K562 (cell line): ENCODE measurements around the gene LYRM1. TPM values are rescaled to one million over a fixed set of nuclear protein-coding genes. Genes with fewer than 3 reads are reported as not detected.
A peak's percentile ranks its signal among the peaks of the same experiment; 100 is the strongest.

Experiments
- ATAC-seq: fragments of 200-7000 bp; cut with Tn5 transposase; 3 replicates; pipeline ENCODE4 v1.9.1; 2020; ENCODE audit warnings: moderate library complexity
- BruUV-seq: library from RNA; stranded (reverse); fragments of 400-500 nt; replicated peaks from 2 replicates; lab custom pipeline; 2021; lab: Mats Ljungman, UMichigan
- CTCF ChIA-PET: fragments of 300-600 bp; formaldehyde crosslinking; extraction: SDS; loops from one replicate; lab custom pipeline; 2021; ENCODE audit warnings: low intra/inter-chr PET ratio; lab: Yijun Ruan, JAX
- POLR2A ChIA-PET: fragments of 300-600, 350-650 bp; sonication (Branson Sonifier 250); formaldehyde crosslinking; extraction: SDS; loops from one replicate; lab custom pipeline; 2021; ENCODE audit warnings: antibody characterized with exemption, inconsistent platforms; lab: Yijun Ruan, JAX
- DNase-seq, 4 experiments: peaks; one replicate each; pipeline versions ENCODE4 v3.0.0 to v3.0.0-alpha.2; 2011 to 2018; ENCODE audit warnings: low spot score in 3 of 4, mixed read lengths in 3 of 4; ENCODE audit errors: extremely low read depth in 1 of 4
- FAIRE-seq: peaks from 2 replicates; lab custom pipeline; 2011; peaks lifted over from hg19 to GRCh38; lab: Jason Lieb, UNC
- H2AFZ ChIP-seq: 2 replicates; pipeline ENCODE4 v1.6.0; 2011; ENCODE audit warnings: low read depth, low read length, control low read depth, inconsistent platforms
- H3K27ac ChIP-seq: fragments of 200-600 bp; 3 replicates; pipeline ENCODE4 v1.8.0; 2011; ENCODE audit warnings: low read depth, mild to moderate bottlenecking, control low read depth, inconsistent platforms, low read length, moderate library complexity, mixed read lengths; ENCODE audit errors: extremely low read depth
- H3K27me3 ChIP-seq, 2 experiments: fragments of 300-600 bp in 1 of 2; 2 replicates in 1 of 2; 3 replicates in 1 of 2; pipeline versions ENCODE4 v1.6.0 to v1.8.0; 2011; ENCODE audit warnings: inconsistent platforms in 2 of 2, low read length in 2 of 2, mild to moderate bottlenecking in 1 of 2, mixed read lengths in 1 of 2, moderate library complexity in 1 of 2; ENCODE audit not compliant: control insufficient read depth in 2 of 2, insufficient read depth in 2 of 2
- H3K36me3 ChIP-seq: fragments of 300-600 bp; 3 replicates; pipeline ENCODE4 v1.8.0; 2011; ENCODE audit warnings: mild to moderate bottlenecking, low read length, inconsistent platforms; ENCODE audit not compliant: control insufficient read depth, insufficient read depth
- H3K4me1 ChIP-seq, 2 experiments: fragments of 200-600 bp in 1 of 2; replicated peaks in 1 of 2; 2 replicates in 1 of 2; 3 replicates in 1 of 2; pipeline versions ENCODE4 v1.5.1 to v1.8.0; 2011; ENCODE audit warnings: inconsistent platforms in 2 of 2, low read length in 2 of 2, mild to moderate bottlenecking in 1 of 2, mixed read lengths in 1 of 2, moderate library complexity in 1 of 2; ENCODE audit not compliant: control insufficient read depth in 2 of 2, insufficient read depth in 2 of 2
- H3K4me2 ChIP-seq: 2 replicates; pipeline ENCODE4 v1.6.1; 2011; ENCODE audit warnings: low read length, control low read depth, inconsistent platforms, mixed read lengths; ENCODE audit not compliant: insufficient read depth
- H3K4me3 ChIP-seq: fragments of 200-600 bp; sonication (generic), shearing (Covaris generic); 2 replicates; pipeline ENCODE4 v1.5.1; 2016; ENCODE audit warnings: control low read depth, inconsistent platforms
- H3K79me2 ChIP-seq: fragments of 200-600 bp; 3 replicates; pipeline ENCODE4 v1.8.0; 2011; ENCODE audit warnings: low read length, inconsistent platforms; ENCODE audit not compliant: control insufficient read depth, insufficient read depth
- H3K9ac ChIP-seq, 2 experiments: 2 replicates each; pipeline versions ENCODE4 v1.6.0 to v1.6.1; 2011; ENCODE audit warnings: low read depth in 2 of 2, low read length in 2 of 2, control low read depth in 1 of 2, inconsistent platforms in 1 of 2, mild to moderate bottlenecking in 1 of 2, mixed read lengths in 1 of 2; ENCODE audit not compliant: insufficient read depth in 1 of 2
- H3K9me1 ChIP-seq: one replicate; pipeline ENCODE4 v1.6.0; 2011; ENCODE audit warnings: inconsistent platforms, mild to moderate bottlenecking, low read length, moderate library complexity; ENCODE audit not compliant: control insufficient read depth, insufficient read depth
- H3K9me3 ChIP-seq: replicated peaks from 2 replicates; pipeline ENCODE4 v1.5.1; 2011; ENCODE audit warnings: low read depth, low read length, inconsistent platforms; ENCODE audit not compliant: control insufficient read depth, insufficient read depth
- H4K20me1 ChIP-seq: replicated peaks from 2 replicates; pipeline ENCODE4 v1.6.1; 2011; ENCODE audit warnings: low read length, inconsistent platforms, mixed read lengths; ENCODE audit not compliant: control insufficient read depth, insufficient read depth
- CUX1 ChIP-seq: fragments of 200-800 bp; sonication (Bioruptor generic); IDR thresholded peaks from 2 replicates; pipeline ENCODE4 v1.6.1; 2016; ENCODE audit warnings: missing genetic modification characterization, missing compliant biosample characterization
- GABPB2 ChIP-seq: fragments of 250-450 bp; sonication (Bioruptor Pico); conservative IDR thresholded peaks from 2 replicates; pipeline ENCODE4 v1.5.1; 2021; ENCODE audit warnings: mild to moderate bottlenecking
- GATAD2A ChIP-seq: fragments of 450-650 bp; IDR thresholded peaks from 2 replicates; pipeline ENCODE4 v1.6.1; 2017
- JUND ChIP-seq, 2 experiments: IDR thresholded peaks; 2 replicates in 1 of 2; 3 replicates in 1 of 2; pipeline ENCODE4 v1.6.1; 2011; ENCODE audit warnings: borderline replicate concordance in 2 of 2, low read depth in 2 of 2, low read length in 2 of 2, improper control_type of control experiment in 1 of 2, missing biosample characterization in 1 of 2, missing genetic modification characterization in 1 of 2, missing genetic modification reagents in 1 of 2
- MYNN ChIP-seq, 2 experiments: sonication (generic); formaldehyde crosslinking in 1 of 2; IDR thresholded peaks; 2 replicates each; pipeline versions ENCODE4 v1.5.0 to v1.6.1; 2016 to 2020; ENCODE audit warnings: antibody characterized with exemption in 1 of 2, missing genetic modification reagents in 1 of 2
- NCOA4 ChIP-seq: fragments of 450-650 bp; IDR thresholded peaks from 2 replicates; pipeline ENCODE4 v1.6.1; 2018; ENCODE audit warnings: mild to moderate bottlenecking; ENCODE audit not compliant: partially characterized antibody
- NFE2 ChIP-seq: IDR thresholded peaks from 2 replicates; pipeline ENCODE4 v1.6.1; 2014; ENCODE audit warnings: antibody characterized with exemption, low read depth
- NR3C1 ChIP-seq: sonication (generic); formaldehyde crosslinking; IDR thresholded peaks from 2 replicates; pipeline ENCODE4 v1.8.1; 2022; ENCODE audit warnings: missing genetic modification reagents
- PTTG1 ChIP-seq: fragments of 450-650 bp; IDR thresholded peaks from 2 replicates; pipeline ENCODE4 v1.6.1; 2016; ENCODE audit warnings: low read depth, mild to moderate bottlenecking, missing genetic modification characterization, missing compliant biosample characterization
- ZNF174 ChIP-seq: fragments of 250-450 bp; sonication (Bioruptor Pico); IDR thresholded peaks from 2 replicates; pipeline ENCODE4 v1.4.0; 2020; ENCODE audit warnings: mild to moderate bottlenecking
- WGBS: fragments of 100-300 bp; shearing (Covaris generic); methylation state at CpG from one replicate; pipeline ENCODE4 v1.1.6; 2016; ENCODE audit warnings: low coverage, mixed read lengths; ENCODE audit not compliant: insufficient coverage; ENCODE audit errors: missing lambda C conversion rate; 5-methylcytosine and 5-hydroxymethylcytosine counted together
- in situ Hi-C: fragments of 300-500 bp; cut with MboI; formaldehyde crosslinking; loops from 4 replicates; pipeline ENCODE4 v1.15.0; 2018; ENCODE audit warnings: inconsistent platforms, mixed read lengths
- intact Hi-C: fragments of 100-400 bp; cut with micrococcal nuclease; formaldehyde crosslinking; loops from 2 replicates; pipeline ENCODE4 v1.14.2; 2022
- polyA plus RNA-seq, 8 experiments: library from polyadenylated mRNA; depleted of rRNA in 4 of 8; stranded (reverse) in 5 of 8; unstranded in 3 of 8; fragments of >200 nt; fragmentation: Nextera tagmentation in 2 of 8; fragmentation: Illumina TruSeq in 1 of 8; extraction: Ambion mirVana in 2 of 8; extraction: Trizol in 1 of 8; gene quantifications; 2 replicates each; pipeline versions ENCODE4 v1.2.1 to v1.2.3, GENCODE V29; 2011 to 2014; ENCODE audit warnings: inconsistent platforms in 1 of 8, missing spikeins in 1 of 8
- total RNA-seq, 7 experiments: library from RNA; depleted of rRNA in 6 of 7; stranded (reverse); fragments of >200 nt in 6 of 7; fragmentation: Illumina TruSeq in 2 of 7; extraction: Trizol in 2 of 7; gene quantifications; 2 replicates each; pipeline versions ENCODE4 v1.2.1 to v1.2.3, GENCODE V29; 2011 to 2021; ENCODE audit warnings: low replicate concordance in 1 of 7

Gene LYRM1
- total and polyA plus RNA-seq, 9 of the 15 experiments (the other 6 are each of a cell fraction or from before 2014, with no cell fraction given), result 17.5 to 44.1 (median 32.7) TPM

GRCh38 chr16:20878682-20879147 lies 21.9 kb upstream of the LYRM1 start:
- no peaks in the 10 kb centered on the region; a peak in 1 of 5 replicates for H3K4me1 ChIP-seq

GRCh38 chr16:20879175-20880040 lies 21.2 kb upstream of the LYRM1 start:
- in situ Hi-C loops, result no loop called here
- Histone ChIP-seq H3K4me3 (no peak overlapping the region), H3K27me3 (no peaks in the 10 kb centered on the region), H2AFZ (no peak overlapping the region), H3K4me2 (no peak overlapping the region), H3K36me3 (no peaks in the 10 kb centered on the region), H3K4me1 (no peaks in the 10 kb centered on the region; a peak in 1 of 5 replicates), H3K9ac (no peak overlapping the region), H3K9me1 (no peaks in the 10 kb centered on the region), H3K79me2 (no peaks in the 10 kb centered on the region), H3K27ac (no peak overlapping the region), H4K20me1 (no peaks in the 10 kb centered on the region), H3K9me3 (no peaks in the 10 kb centered on the region)
- no TSS peak for BruUV-seq
- 47% methylated on average over 7 of the region's 7 CpGs for WGBS
- FAIRE-seq (no peak), DNase-seq (no peak), ATAC-seq (no peak)
- intact Hi-C loops, result no loop called here
- ChIA-PET POLR2A (interaction anchor here (1.7 kb wide), 1 partner anchor 8 kb away, joined by 5 read pairs; no protein-coding TSS in a partner anchor), CTCF (no interaction called here)
- no peak for TF ChIP-seq NR3C1 (CRISPR knock-in tag)
- TF ChIP-seq GABPB2, result no peak
- TF ChIP-seq JUND (IDR thresholded peaks at IDR 0.05; ENCODE audit: borderline replicate concordance, low read depth, low read length), result 0 out of 2 replicates have a peak, but pooled peaks have one; percentile 24
- TF ChIP-seq JUND (tag; IDR thresholded peaks at IDR 0.05; ENCODE audit: borderline replicate concordance, low read depth, low read length), result no peak
- TF ChIP-seq CUX1 (CRISPR knock-in tag), result no peak
- no peak for TF ChIP-seq ZNF174 (CRISPR knock-in tag)
- 0 out of 2 replicates have a peak, but pooled peaks have one; percentile 8 for TF ChIP-seq NFE2
- TF ChIP-seq GATAD2A, result no peak
- TF ChIP-seq NCOA4, result no peak

More at GRCh38 chr16:20878682-20879147, 21.9 kb upstream of the LYRM1 start:
- DNase-seq (no peak), FAIRE-seq (no peak), ATAC-seq (no peak)
- TF ChIP-seq PTTG1 (tag) (no peak), MYNN (IDR thresholded peaks at IDR 0.05) (peak; percentile 84), MYNN (CRISPR knock-in tag; IDR thresholded peaks at IDR 0.05) (no peak)
- in situ Hi-C loops (no loop called here), intact Hi-C loops (no loop called here)
- no peaks in the 10 kb centered on the region for H3K9me1 ChIP-seq
- no peak overlapping the region for H3K27ac ChIP-seq
- ChIA-PET CTCF (no interaction called here), POLR2A (interaction anchor here (0.6 kb wide), 1 partner anchor 22 kb away, joined by 3 read pairs; the partner anchor contains the start of gene LYRM1)
- no peak overlapping the region for H2AFZ ChIP-seq
- no peaks in the 10 kb centered on the region for H3K79me2 ChIP-seq
- H4K20me1 ChIP-seq, result 0 out of 2 replicates have a peak, but pooled peaks cover under 1% of the 10 kb centered on the region
- no peak overlapping the region for H3K4me3 ChIP-seq
- H3K27me3 ChIP-seq, result no peaks in the 10 kb centered on the region
- WGBS, result 70% methylated on average over 5 of the region's 5 CpGs
- H3K9ac ChIP-seq, result no peak overlapping the region
- no peaks in the 10 kb centered on the region for H3K9me3 ChIP-seq
- no peak overlapping the region for H3K4me2 ChIP-seq
- H3K36me3 ChIP-seq, result no peaks in the 10 kb centered on the region
- no TSS peak for BruUV-seq
